ENCODE measurements around the gene THAP12. TPM values are rescaled to one million over a fixed set of nuclear protein-coding genes. Genes with fewer than 3 reads are reported as not detected.

The THAP12 gene
- total RNA-seq, 4 donors from 2014 or later: 12.0 to 104 (median 55.6) TPM

DNA sequence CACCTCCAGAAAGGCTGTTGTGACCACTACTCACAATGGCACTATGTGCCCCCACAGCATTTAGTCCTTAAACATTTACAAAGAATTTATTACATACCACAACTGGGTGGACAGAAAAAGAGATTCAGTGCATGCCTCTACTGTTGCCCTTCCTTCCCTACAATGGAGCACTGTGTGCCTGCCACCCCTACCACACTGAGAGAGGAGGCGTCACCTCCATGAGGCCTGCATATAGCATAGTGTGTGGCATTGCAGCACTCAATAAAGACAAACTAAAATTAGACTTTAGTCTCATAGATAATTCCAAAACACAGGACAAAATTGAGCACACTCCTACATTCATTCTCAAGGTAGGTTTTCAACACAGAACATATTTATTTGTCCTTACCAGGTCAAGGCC lies 25.8 kb downstream of the THAP12 start:
- intact Hi-C loops (cut with DNase I; ENCODE audit: low total_unique reads): no loop called here
- Histone ChIP-seq H3K36me3 (no peaks in the 10 kb centered on the region), H3K27ac (no peak overlapping the region), H3K9me3 (no peaks in the 10 kb centered on the region), H3K4me3 (no peak overlapping the region), H3K27me3 (no peaks in the 10 kb centered on the region), H3K4me1 (no peaks in the 10 kb centered on the region)
- DNase-seq: no peak
- TF ChIP-seq POLR2A (IDR thresholded peaks at IDR 0.05): no peak
- TF ChIP-seq, protein P1, sequence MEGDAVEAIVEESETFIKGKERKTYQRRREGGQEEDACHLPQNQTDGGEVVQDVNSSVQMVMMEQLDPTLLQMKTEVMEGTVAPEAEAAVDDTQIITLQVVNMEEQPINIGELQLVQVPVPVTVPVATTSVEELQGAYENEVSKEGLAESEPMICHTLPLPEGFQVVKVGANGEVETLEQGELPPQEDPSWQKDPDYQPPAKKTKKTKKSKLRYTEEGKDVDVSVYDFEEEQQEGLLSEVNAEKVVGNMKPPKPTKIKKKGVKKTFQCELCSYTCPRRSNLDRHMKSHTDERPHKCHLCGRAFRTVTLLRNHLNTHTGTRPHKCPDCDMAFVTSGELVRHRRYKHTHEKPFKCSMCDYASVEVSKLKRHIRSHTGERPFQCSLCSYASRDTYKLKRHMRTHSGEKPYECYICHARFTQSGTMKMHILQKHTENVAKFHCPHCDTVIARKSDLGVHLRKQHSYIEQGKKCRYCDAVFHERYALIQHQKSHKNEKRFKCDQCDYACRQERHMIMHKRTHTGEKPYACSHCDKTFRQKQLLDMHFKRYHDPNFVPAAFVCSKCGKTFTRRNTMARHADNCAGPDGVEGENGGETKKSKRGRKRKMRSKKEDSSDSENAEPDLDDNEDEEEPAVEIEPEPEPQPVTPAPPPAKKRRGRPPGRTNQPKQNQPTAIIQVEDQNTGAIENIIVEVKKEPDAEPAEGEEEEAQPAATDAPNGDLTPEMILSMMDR (IDR thresholded peaks at IDR 0.05): no peak

DNA sequence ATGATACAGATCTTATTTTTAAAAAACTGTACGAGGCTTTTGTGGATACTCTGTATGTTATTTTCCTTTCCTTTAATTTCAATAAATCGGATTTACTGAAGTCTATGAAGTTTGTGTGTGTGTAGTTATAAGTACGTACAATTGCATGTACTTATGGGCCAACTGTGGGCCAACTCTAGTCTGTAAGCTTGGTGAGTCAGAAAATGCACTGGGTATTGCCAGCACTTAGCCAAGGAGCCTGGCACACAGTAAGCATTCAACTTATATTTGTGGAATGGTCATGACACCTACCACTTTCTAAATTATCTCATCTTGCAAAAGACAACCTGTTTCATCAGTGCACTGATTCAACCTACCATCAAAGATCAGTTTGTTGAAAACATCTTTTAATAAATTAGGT lies 32.6 kb downstream of the THAP12 start:
- intact Hi-C loops (cut with DNase I; ENCODE audit: low total_unique reads): no loop called here
- Histone ChIP-seq H3K4me1 (peaks cover 0 to 6% of the 10 kb centered on the region in 2 donors), H3K36me3 (no peaks in the 10 kb centered on the region), H3K9me3 (no peaks in the 10 kb centered on the region), H3K27me3 (no peaks in the 10 kb centered on the region), H3K4me3 (no peak overlapping the region), H3K27ac (no peak overlapping the region)
- no peak for DNase-seq
- TF ChIP-seq POLR2A (IDR thresholded peaks at IDR 0.05): no peak
- TF ChIP-seq, protein P1 (IDR thresholded peaks at IDR 0.05): no peak

DNA sequence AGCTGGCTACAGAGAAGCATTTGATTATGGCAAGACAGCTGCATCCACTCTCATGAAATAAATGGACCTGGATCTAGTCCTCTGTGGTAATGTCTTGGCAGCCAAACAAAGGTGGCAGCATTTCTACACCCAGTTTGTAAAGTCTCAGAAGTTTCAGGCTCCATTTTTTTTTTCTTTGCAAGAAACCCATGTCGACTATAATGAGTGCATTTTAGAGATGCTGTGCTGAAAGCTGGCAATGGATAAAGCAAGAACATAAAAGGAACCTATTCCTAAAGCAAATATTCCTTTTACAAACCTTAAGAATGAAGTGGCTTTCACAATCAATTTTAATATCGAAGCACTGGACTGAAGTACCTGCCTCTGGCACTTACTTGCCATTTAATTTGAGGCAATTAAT lies 33.5 kb downstream of the THAP12 start:
- no peak for DNase-seq
- H3K9me3 ChIP-seq: no peaks in the 10 kb centered on the region
- no peaks in the 10 kb centered on the region for H3K36me3 ChIP-seq
- TF ChIP-seq POLR2A (IDR thresholded peaks at IDR 0.05): no peak
- TF ChIP-seq, protein P1 (IDR thresholded peaks at IDR 0.05): no peak
- H3K4me3 ChIP-seq: no peak overlapping the region
- H3K4me1 ChIP-seq: peaks cover 0 to 6% of the 10 kb centered on the region in 2 donors
- H3K27ac ChIP-seq: no peak overlapping the region
- H3K27me3 ChIP-seq: no peaks in the 10 kb centered on the region
- intact Hi-C loops (cut with DNase I; ENCODE audit: low total_unique reads): no loop called here

DNA sequence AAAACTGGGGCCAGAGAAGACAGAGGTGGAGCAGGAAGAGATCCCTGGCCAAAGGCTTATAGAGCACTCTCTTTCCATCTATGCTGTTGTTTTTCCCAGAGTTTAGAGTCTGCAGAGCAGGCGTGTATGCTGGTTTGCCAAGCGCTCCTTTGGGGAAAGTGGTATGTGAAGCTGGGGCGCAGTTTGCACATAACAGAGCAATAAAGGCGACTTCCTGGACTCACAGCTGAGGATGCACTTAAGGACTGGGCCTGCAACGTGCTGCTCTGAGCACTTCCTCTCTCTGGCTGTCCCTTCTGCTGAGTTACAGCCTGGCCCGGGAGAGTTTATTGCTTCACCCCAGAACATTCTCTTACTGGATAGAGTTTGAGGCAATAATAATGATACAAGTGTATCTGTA lies 41.7 kb downstream of the THAP12 start:
- no peak overlapping the region for H3K4me3 ChIP-seq
- no peaks in the 10 kb centered on the region for H3K4me1 ChIP-seq
- peak; percentile 63 to 69 for DNase-seq
- TF ChIP-seq POLR2A (IDR thresholded peaks at IDR 0.05): no peak
- TF ChIP-seq, protein P1 (IDR thresholded peaks at IDR 0.05): no peak
- peak overlapping the region; percentile 30 to 57 for H3K27ac ChIP-seq
- H3K27me3 ChIP-seq: no peaks in the 10 kb centered on the region
- H3K36me3 ChIP-seq: no peaks in the 10 kb centered on the region
- no peaks in the 10 kb centered on the region for H3K9me3 ChIP-seq
- intact Hi-C loops (cut with DNase I; ENCODE audit: low total_unique reads): no loop called here

DNA sequence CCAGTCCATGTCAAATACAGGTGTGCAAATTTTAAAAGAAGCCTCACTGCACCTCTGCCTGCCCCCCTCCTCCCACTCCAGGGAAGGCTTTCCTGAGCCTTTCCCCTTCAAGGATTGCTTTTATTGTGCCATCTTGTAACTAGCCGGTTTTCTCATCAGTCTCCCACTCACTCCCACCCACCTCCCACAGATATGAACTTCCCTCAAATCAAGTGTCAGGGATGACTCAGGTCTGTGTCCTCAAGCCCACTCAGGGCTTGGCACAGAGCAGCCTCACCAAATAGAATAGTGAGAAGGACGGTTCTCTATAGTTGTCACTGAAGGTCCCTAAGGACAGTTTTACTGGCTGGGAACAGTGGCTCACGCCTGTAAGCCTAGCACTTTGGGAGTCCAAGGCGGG lies 43.0 kb downstream of the THAP12 start:
- Histone ChIP-seq H3K9me3 (no peaks in the 10 kb centered on the region), H3K4me3 (no peak overlapping the region), H3K27me3 (no peaks in the 10 kb centered on the region), H3K4me1 (no peaks in the 10 kb centered on the region), H3K27ac (peak overlapping the region in 1 of 2 donors; percentile 30), H3K36me3 (no peaks in the 10 kb centered on the region)
- intact Hi-C loops (cut with DNase I; ENCODE audit: low total_unique reads): no loop called here
- TF ChIP-seq, protein P1 (IDR thresholded peaks at IDR 0.05): no peak
- no peak for TF ChIP-seq POLR2A (IDR thresholded peaks at IDR 0.05)
- no peak for DNase-seq
